Astrocyte of the cerebellum (primary cell): ENCODE data around the gene SIPA1.
A peak's percentile ranks its signal among the peaks of the same experiment; 100 is the strongest.

ENCODE experiments used
- DNase-seq: peaks from one replicate; pipeline ENCODE4 v3.0.0-alpha.2; 2011; ENCODE audit warnings: low read depth
- H3K4me3 ChIP-seq: 2 replicates; pipeline ENCODE4 v1.5.1; 2011; ENCODE audit warnings: mild to moderate bottlenecking, low read depth, low read length, moderate library complexity
- CTCF ChIP-seq: IDR thresholded peaks from 2 replicates; pipeline ENCODE4 v1.5.1; 2012; ENCODE audit warnings: low read length, low read depth, moderate library complexity, mild to moderate bottlenecking; ENCODE audit errors: missing control alignments
- in situ Hi-C: cut with HindIII; loops from 2 replicates; pipeline ENCODE4 v1.10.0; 2017; ENCODE audit warnings: low sequenced_read_pairs

Gene SIPA1

GRCh38 chr11:65661599-65662246 is 23.8 kb downstream of the SIPA1 start:
- peak overlapping the region; percentile 76 for H3K4me3 ChIP-seq
- in situ Hi-C loops = no loop called here
- no peak for TF ChIP-seq CTCF
- no peak for DNase-seq

- in situ Hi-C loops = no loop called here
- no peak for DNase-seq
- TF ChIP-seq CTCF = no peak
- peak overlapping the region; percentile 76 for H3K4me3 ChIP-seq
Measured at GRCh38 chr11:65662247-65662798, 24.4 kb downstream of the SIPA1 start.

GRCh38 chr11:65662799-65663638 is 25.1 kb downstream of the SIPA1 start, which contains the start of gene RELA:
RELA (minus strand) TSS chr11:65662916; CDS start chr11:65662832, 84 bp downstream.
- TF ChIP-seq CTCF = no peak
- H3K4me3 ChIP-seq = peak within 1 kb of the TSS; percentile 76
- peak; percentile 74 for DNase-seq
- in situ Hi-C loops = no loop called here

- TF ChIP-seq CTCF = no peak
- H3K4me3 ChIP-seq = peak overlapping the region; percentile 76
- no peak for DNase-seq
- in situ Hi-C loops = no loop called here
Measured at GRCh38 chr11:65663639-65664200, 25.8 kb downstream of the SIPA1 start.

- no peak for TF ChIP-seq CTCF
- no peak for DNase-seq
- in situ Hi-C loops = no loop called here
- H3K4me3 ChIP-seq = no peak overlapping the region
Measured at GRCh38 chr11:65672180-65672860, 34.4 kb downstream of the SIPA1 start.

- in situ Hi-C loops = no loop called here
- no peak for TF ChIP-seq CTCF
- no peak overlapping the region for H3K4me3 ChIP-seq
- DNase-seq = no peak
Measured at GRCh38 chr11:65672982-65673381, 35.1 kb downstream of the SIPA1 start.
